Measurements from ENCODE around the gene ZNF500.

Gene ZNF500

DNA sequence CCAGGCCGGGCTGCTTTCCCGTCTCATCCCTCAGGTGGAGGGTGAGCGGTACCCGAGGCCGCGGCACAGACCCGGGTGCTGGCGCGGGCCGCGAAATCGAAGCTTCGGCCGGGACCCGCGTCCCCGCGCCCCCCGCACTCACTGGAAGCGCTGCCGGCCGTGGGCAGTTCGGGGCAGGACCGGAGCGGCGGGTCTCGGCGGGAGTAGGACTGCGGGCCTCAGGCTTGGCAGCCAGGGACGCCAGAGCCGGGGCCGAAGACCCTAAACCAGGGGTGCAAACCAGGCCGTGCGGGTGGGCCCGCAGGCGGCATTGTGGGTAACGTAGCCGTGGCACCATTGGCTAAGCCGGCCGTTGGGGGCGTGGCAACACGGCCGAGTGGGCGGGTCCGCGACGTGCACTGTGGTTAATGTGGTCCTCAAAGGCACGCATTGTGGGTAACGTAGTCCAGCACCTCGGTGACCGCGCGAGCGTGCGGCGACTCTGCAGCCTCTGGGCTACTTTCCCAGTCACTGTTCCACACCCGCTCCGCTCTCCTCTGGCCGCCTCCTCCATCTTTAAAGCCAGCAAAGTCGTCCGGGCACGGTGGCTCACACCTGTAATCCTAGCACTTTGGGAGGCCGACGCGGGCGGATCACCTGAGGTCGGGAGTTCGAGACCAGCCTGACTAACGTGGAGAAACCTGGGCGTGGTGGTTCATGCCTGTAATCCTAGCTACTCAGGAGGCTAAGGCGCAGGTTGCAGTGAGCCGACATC is at the start of gene ZNF500:
Gene ZNF500, minus strand, starts transcription at position 288 of the 754 bp plus-strand sequence. CDS start 1,184 bp downstream, outside the sequence.
- Mint-ChIP-seq H3K27me3 (ENCODE audit: low read depth) (no peaks in the 10 kb centered on the region), H3K4me3 (peak within 1 kb of the TSS; percentile 95), H3K36me3 (ENCODE audit: low read depth) (peaks cover 9% of the 10 kb centered on the region), H3K27ac (peak within 1 kb of the TSS; percentile 86), H3K4me1 (ENCODE audit: low read depth) (peaks cover 13% of the 10 kb centered on the region), H3K9me3 (no peaks in the 10 kb centered on the region)
- DNase-seq (ENCODE audit: low spot score) = peak; percentile 97

DNA sequence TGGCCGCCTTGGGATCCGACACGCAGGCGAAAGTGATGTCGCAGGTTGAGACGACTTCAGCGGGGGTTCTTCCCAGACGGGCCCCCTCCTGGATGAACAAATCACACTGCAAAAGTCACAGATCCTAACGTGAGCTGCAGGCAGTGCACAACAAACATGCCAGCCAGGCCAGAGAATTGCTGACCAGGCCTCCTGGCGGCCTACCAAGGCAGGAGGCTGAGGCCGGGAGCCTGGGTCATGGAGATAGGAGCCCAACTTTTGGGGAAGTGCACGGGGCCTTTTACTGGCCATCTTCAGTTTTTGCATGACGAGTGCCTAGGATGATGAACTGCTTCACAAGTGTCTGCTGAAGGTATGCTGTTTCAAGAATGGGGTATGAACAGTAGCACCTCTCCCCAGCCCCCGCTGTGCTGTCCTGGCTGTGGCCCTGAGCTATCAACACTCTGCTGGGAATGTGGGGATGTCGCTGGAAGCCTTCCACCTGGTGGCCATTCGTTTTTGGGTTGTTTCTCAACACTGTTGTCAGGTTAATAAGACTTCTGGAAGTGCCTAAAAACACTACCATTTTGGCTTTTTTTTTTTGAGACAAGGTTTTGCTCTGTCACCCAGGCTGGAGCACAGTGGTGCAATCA is 47.7 kb upstream of the ZNF500 start:
- Mint-ChIP-seq H3K36me3 (ENCODE audit: low read depth) (peaks cover 52% of the 10 kb centered on the region), H3K27ac (no peak overlapping the region), H3K4me1 (ENCODE audit: low read depth) (no peaks in the 10 kb centered on the region), H3K4me3 (no peak overlapping the region), H3K27me3 (ENCODE audit: low read depth) (no peaks in the 10 kb centered on the region), H3K9me3 (no peaks in the 10 kb centered on the region)
- DNase-seq (ENCODE audit: low spot score) = no peak

DNA sequence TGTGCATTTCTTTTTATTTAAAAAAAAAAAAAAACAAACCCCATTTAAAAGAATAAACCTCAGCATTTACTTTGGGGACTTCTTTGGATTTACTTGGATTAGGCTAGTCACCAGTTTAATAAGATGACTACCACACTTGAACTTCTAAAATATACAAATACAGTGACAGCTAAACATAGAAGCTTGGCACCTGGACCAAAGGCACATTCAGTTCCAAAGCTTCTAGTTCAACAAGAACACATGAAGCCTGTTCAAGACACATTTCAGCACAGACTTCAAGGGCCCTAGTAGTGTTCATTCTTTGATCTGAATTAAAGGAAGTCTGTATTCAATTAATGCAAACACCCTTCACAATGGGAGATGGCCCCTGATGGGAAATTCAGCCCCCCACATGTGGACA is 47.1 kb upstream of the ZNF500 start:
- peaks cover 52% of the 10 kb centered on the region for H3K36me3 Mint-ChIP-seq (ENCODE audit: low read depth)

DNA sequence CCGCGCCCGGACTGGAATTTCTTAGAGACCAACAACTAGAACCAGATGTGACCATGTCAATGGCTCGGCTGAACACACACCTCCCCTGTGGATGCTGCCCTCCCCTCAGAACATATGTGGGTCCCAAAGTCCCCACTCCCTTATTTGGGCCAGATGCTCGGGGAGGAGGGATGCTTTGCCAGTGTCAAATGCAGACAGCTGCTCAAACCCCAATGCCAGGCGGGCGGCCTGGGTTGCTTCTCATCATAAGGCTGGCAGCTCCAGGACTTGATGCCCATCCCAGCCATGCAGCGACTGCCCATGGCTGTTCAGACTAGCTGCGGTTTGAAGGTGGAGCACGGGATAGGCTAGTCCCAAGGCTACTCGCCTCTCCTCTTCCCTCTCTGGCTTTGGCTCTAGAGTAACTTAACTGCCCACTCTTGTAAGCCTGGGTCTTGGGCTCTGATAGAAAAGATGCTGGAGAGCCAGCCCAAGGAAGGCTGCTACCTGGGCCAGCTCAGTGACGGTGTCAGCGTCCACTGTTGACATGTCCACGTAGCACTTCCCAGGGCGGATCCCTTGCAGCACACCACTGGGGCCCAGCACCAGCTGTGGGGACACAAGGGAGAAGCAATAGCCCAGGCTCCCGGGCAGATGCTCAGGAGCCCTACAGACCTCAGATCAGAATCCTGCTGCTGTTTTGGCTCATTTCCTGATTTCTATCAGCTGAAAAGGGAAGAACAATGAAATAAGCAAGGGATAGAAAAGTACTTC is 46.5 kb upstream of the ZNF500 start:
- no peaks in the 10 kb centered on the region for H3K4me1 Mint-ChIP-seq (ENCODE audit: low read depth)
- no peak overlapping the region for H3K27ac Mint-ChIP-seq
- peaks cover 50% of the 10 kb centered on the region for H3K36me3 Mint-ChIP-seq (ENCODE audit: low read depth)
- no peak overlapping the region for H3K4me3 Mint-ChIP-seq
- H3K9me3 Mint-ChIP-seq = no peaks in the 10 kb centered on the region
- DNase-seq (ENCODE audit: low spot score) = no peak
- H3K27me3 Mint-ChIP-seq (ENCODE audit: low read depth) = no peaks in the 10 kb centered on the region

More for the DNA sequence above, 47.1 kb upstream of the ZNF500 start:
- Mint-ChIP-seq H3K4me3 (no peak overlapping the region), H3K4me1 (ENCODE audit: low read depth) (no peaks in the 10 kb centered on the region), H3K9me3 (no peaks in the 10 kb centered on the region), H3K27ac (no peak overlapping the region), H3K27me3 (ENCODE audit: low read depth) (no peaks in the 10 kb centered on the region)
- DNase-seq (ENCODE audit: low spot score) = no peak

DNA sequence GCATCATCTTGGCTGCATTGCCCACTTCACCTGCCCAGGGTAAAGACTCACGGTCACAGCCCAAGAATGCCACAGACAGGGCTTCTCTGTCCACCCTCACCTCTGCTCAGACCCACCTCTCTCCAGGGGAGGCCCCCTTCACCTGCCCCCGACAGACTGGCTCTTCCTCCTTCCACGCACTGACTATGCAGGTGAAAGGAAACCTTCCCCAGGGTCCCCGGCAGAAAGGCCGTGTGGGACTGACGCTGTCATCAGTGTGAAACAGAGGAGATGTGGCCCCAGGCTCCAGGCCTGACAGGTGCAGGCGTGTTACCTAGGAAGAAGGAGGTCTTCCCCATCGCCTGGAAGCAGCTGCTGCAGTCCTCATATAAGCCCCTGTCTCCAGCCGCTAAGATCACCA is 44.8 kb upstream of the ZNF500 start:
- Mint-ChIP-seq H3K4me3 (no peak overlapping the region), H3K27ac (peak overlapping the region; percentile 23), H3K27me3 (ENCODE audit: low read depth) (no peaks in the 10 kb centered on the region), H3K4me1 (ENCODE audit: low read depth) (no peaks in the 10 kb centered on the region), H3K9me3 (no peaks in the 10 kb centered on the region), H3K36me3 (ENCODE audit: low read depth) (peaks cover 53% of the 10 kb centered on the region)
- no peak for DNase-seq (ENCODE audit: low spot score)

DNA sequence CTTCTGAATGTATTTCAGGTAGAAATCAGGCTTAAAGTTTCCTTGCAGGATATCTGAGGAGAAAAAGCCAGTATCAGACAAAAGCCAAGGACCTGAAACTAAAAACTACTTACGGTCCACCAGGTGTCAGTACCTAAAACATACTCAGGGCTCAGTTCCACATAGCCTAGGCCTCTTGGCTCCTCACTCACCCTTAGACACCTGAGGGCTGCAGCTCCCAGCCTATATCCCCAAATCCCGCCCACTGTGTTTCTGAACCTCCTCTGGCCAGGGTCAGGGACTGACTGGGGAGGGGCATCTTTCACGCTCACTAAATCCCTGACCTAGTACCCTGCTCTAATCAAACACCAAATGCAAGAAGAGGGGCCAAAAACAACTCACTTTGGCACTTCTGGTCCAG is 44.3 kb upstream of the ZNF500 start:
- Mint-ChIP-seq H3K9me3 (no peaks in the 10 kb centered on the region), H3K4me3 (no peak overlapping the region), H3K4me1 (ENCODE audit: low read depth) (no peaks in the 10 kb centered on the region), H3K27ac (no peak overlapping the region), H3K36me3 (ENCODE audit: low read depth) (peaks cover 52% of the 10 kb centered on the region), H3K27me3 (ENCODE audit: low read depth) (no peaks in the 10 kb centered on the region)
- DNase-seq (ENCODE audit: low spot score) = no peak

DNA sequence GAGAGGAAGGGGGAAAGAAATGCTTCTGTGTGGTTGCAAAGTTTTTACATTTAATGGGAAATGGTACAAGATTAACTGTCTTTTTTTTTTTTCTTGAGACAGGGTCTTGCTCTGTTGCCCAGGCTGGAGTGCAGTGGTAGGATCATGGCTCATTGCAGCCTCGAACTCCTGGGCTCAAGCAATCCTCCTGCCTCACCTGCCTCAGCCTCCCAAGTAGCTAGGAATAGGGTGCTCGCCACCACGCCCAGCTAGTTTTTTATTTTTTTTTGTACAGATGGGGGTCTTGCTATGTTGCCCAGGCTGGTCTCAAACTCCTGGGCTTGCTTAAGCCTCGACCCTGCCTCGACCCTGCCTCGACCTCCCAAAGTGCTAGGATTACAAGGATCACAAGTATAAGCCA is 39.3 kb upstream of the ZNF500 start:
- Mint-ChIP-seq H3K4me3 (no peak overlapping the region), H3K27ac (no peak overlapping the region), H3K36me3 (ENCODE audit: low read depth) (peaks cover 33% of the 10 kb centered on the region), H3K9me3 (no peaks in the 10 kb centered on the region), H3K27me3 (ENCODE audit: low read depth) (no peaks in the 10 kb centered on the region), H3K4me1 (ENCODE audit: low read depth) (peaks cover 5% of the 10 kb centered on the region)
- DNase-seq (ENCODE audit: low spot score) = no peak

DNA sequence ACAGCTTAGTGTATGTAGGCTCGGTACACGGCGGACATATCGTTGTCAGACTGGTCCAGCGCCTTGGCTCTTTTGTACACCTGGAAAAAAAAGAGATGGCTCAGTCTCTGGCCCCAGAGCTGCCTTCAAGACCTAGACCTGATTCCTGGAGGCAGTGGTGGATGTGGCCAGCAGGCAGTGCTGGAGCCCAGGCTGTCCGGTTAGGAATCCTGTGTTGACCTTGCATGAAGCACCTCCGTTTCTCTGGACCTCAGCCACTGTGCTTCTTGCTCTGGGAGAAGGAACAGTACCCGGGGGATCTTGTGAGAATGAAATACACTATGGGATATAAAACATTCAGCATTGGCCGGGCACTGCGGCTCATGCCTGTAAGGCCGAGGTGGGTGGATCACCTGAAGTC is 38.3 kb upstream of the ZNF500 start:
- Mint-ChIP-seq H3K27me3 (ENCODE audit: low read depth) (no peaks in the 10 kb centered on the region), H3K36me3 (ENCODE audit: low read depth) (peaks cover 29% of the 10 kb centered on the region), H3K4me3 (no peak overlapping the region), H3K27ac (no peak overlapping the region), H3K4me1 (ENCODE audit: low read depth) (peaks cover 8% of the 10 kb centered on the region), H3K9me3 (no peaks in the 10 kb centered on the region)
- no peak for DNase-seq (ENCODE audit: low spot score)

DNA sequence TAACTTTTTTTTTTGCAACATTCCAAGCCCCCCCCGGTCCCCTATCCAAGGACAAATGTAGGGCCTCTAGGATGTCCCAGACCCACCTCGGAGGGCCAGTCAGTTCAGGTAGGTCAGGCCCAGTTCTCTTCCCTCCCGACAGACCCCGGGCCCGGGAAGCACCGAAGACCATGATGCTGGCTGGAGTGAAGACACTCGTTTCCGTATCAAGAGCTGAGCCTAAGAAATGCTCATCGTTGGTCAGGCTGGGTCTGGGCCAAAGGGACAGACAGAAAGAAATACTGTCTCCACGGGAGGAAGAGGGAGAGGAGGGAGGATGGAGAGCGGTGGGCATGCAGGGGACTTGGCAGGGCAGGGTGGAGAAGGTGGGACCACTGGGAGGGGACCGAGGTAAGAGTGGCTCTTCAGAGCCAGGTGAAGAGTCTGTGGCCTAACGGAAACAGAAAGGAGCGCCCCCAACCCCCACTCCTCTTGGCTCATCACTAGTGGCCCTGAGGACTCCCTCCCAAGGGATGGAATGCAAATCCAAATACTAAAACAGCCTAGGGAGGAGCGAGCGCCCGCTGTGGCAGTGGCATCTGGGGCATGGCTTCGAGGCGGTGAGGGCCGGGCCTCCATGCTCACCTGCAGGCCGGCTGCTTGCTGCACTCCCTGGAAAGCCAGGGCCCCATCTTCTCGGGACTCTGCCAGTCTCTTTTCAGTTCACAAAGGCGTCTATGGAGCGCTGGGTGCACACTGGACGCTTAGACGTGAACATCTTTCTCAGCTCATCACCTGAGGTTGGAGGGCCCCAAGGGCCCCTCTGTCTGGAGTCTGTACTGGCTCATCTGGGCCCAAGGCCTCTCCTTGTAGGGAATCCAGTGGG is 37.2 kb upstream of the ZNF500 start:
- H3K27ac Mint-ChIP-seq = no peak overlapping the region
- no peak for DNase-seq (ENCODE audit: low spot score)
- peaks cover 8% of the 10 kb centered on the region for H3K4me1 Mint-ChIP-seq (ENCODE audit: low read depth)
- H3K36me3 Mint-ChIP-seq (ENCODE audit: low read depth) = peaks cover 29% of the 10 kb centered on the region
- peak overlapping the region; percentile 36 for H3K4me3 Mint-ChIP-seq
- no peaks in the 10 kb centered on the region for H3K27me3 Mint-ChIP-seq (ENCODE audit: low read depth)
- no peaks in the 10 kb centered on the region for H3K9me3 Mint-ChIP-seq

DNA sequence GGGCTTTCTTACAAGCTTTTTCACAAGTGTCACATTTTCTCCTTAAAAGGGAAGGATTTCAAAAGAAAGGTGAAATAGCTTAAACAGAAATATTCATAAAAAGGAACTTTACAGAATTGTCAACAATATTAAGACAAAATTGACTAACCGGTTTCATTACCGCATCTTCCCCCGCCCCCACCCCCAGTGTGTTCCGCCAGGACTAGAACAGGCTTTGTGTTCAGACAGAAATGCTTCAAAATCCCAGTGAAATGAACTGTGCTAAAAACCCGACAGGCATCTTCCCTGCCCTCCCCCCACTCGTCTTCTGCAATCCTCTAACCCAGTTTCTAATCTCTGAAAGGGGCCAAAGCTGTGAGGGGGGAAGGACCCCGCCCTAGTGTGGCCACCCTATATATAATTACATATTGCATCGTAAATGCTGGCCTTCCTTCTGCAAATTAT is 36.5 kb upstream of the ZNF500 start:
- H3K27ac Mint-ChIP-seq = no peak overlapping the region
- peak overlapping the region; percentile 86 for H3K4me3 Mint-ChIP-seq
- DNase-seq (ENCODE audit: low spot score) = no peak
- peaks cover 8% of the 10 kb centered on the region for H3K4me1 Mint-ChIP-seq (ENCODE audit: low read depth)
- H3K27me3 Mint-ChIP-seq (ENCODE audit: low read depth) = no peaks in the 10 kb centered on the region
- H3K36me3 Mint-ChIP-seq (ENCODE audit: low read depth) = peaks cover 26% of the 10 kb centered on the region
- H3K9me3 Mint-ChIP-seq = no peaks in the 10 kb centered on the region

DNA sequence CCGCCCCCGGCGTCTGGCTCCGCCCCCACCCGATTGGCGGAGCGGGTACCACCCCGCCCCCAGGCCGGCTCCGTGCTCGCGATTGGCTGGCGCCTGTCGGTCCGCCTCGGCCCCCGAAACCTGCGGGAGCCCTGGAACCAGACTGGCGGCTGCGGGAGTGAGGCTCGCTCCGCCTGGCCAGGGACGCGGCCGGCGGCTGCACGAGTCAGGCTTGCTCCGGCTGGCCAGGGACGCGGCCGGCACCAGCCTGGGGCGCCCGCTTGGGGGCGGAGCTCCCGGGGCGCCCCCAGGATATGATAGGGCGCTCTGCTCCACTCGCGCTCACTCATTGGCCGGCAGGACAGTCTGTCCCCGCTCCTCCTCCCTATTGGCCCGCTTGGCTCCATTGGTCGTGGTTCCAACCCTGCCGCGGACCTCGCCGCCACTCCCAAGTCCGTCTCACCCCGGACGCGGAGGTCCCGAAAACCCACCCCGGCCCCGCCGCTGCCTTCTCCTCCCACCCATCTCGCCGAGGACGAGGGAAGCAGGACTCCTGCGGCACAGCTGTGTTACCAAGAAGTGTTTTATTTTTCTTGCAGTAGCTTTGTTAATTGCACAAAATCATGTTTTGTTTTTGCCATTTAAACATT is 35.8 kb upstream of the ZNF500 start:
- DNase-seq (ENCODE audit: low spot score) = peak; percentile 91
- Mint-ChIP-seq H3K27ac (peak overlapping the region; percentile 55), H3K4me1 (ENCODE audit: low read depth) (peaks cover 8% of the 10 kb centered on the region), H3K27me3 (ENCODE audit: low read depth) (no peaks in the 10 kb centered on the region), H3K4me3 (peak overlapping the region; percentile 86), H3K36me3 (ENCODE audit: low read depth) (peaks cover 26% of the 10 kb centered on the region), H3K9me3 (no peaks in the 10 kb centered on the region)

DNA sequence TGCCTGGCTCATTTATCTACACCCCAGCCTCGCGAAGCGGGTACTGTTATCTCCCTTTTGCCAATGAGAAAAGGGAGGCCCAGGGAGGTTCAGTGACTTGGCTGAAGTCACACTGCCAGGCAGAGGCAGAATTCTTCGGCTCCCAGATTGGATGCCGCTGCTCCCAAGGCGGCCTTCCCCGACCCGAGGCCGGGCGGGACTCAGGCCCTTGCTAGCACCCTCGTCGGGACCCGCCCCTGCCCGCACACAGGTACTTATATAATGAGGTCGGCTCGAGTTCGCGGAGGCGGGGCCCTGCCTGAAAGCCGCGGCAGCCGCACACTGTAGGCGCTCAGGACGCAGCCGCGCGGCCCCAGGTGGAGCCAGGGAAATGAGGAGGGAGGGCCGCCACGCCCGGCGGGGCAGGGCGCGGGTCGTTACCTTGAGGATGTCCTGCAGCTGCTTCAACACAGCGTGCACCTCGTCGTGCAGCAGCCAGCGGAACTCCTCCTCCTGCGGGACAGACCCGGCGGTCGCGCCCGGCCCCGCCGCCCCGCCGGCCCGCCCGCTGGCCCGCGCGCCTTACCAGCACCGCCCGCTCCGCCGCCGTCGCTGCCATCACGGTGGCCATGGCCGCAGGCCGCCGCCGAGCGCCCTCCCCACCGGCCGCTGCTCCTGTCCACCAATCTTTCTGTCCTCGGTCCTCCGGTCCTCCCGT is 35.1 kb upstream of the ZNF500 start, which contains the start of gene ROGDI:
Gene ROGDI, minus strand, starts transcription at position 672 of the 697 bp plus-strand sequence. Its CDS starts 62 bp downstream, at position 610.
- Mint-ChIP-seq H3K36me3 (ENCODE audit: low read depth) (peaks cover 20% of the 10 kb centered on the region), H3K4me1 (ENCODE audit: low read depth) (peaks cover 8% of the 10 kb centered on the region), H3K27ac (peak within 1 kb of the TSS; percentile 67), H3K4me3 (peak within 1 kb of the TSS; percentile 86), H3K9me3 (no peaks in the 10 kb centered on the region), H3K27me3 (ENCODE audit: low read depth) (no peaks in the 10 kb centered on the region)
- DNase-seq (ENCODE audit: low spot score) = peak; percentile 71
